ENCODE results near the gene AGAP3.

- TF ChIP-seq CTCF (IDR thresholded peaks at IDR 0.05; ENCODE audit: low read depth, low read length) (no peak), EZH2phosphoT487 (IDR thresholded peaks at IDR 0.05; ENCODE audit: low read depth) (no peak)
Observed at GRCh38 chr7:151188252-151188542, 101.9 kb downstream of the AGAP3 start.

Data from OCI-LY3 (cell line).